Measurements from ENCODE around the gene TBX4. TPM values are rescaled to one million over a fixed set of nuclear protein-coding genes. Genes with fewer than 3 reads are reported as not detected.
"Not testable (repeated sequence)": the region's sequence is repeated elsewhere in the genome, so short reads cannot be mapped to it uniquely, and the experiment has no call there.

TBX4 gene
- total RNA-seq, 4 donors from 2014 or later, result not detected

DNA sequence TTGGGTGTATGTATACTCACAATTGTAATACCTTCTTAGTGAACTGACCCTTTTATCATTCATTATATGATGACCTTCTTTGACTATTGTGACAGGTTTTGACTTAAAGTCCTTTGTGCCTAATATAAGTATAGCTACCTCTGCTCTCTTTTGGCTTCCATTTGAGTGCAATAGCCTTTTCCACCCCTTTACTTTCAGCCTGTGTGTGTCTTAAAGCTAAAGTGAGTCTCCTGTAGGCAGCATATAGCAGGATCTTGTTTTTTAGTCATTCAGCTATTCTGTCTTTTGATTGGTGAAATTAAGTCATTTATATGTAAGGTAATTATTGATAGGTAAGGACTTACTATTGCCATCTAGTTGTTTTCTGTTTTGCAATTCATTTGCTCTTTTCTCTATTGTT, 15.9 kb upstream of the TBX4 start:
- intact Hi-C loops (cut with DNase I; ENCODE audit: low total_unique reads), result no loop called here
- Histone ChIP-seq H3K4me1 (no peaks in the 10 kb centered on the region), H3K36me3 (no peaks in the 10 kb centered on the region), H3K27me3 (peaks cover 0 to 4% of the 10 kb centered on the region in 2 donors), H3K4me3 (no peak overlapping the region), H3K9me3 (peaks cover 0 to 9% of the 10 kb centered on the region in 2 donors), H3K27ac (no peak overlapping the region)
- DNase-seq, result no peak
- TF ChIP-seq, protein P1, sequence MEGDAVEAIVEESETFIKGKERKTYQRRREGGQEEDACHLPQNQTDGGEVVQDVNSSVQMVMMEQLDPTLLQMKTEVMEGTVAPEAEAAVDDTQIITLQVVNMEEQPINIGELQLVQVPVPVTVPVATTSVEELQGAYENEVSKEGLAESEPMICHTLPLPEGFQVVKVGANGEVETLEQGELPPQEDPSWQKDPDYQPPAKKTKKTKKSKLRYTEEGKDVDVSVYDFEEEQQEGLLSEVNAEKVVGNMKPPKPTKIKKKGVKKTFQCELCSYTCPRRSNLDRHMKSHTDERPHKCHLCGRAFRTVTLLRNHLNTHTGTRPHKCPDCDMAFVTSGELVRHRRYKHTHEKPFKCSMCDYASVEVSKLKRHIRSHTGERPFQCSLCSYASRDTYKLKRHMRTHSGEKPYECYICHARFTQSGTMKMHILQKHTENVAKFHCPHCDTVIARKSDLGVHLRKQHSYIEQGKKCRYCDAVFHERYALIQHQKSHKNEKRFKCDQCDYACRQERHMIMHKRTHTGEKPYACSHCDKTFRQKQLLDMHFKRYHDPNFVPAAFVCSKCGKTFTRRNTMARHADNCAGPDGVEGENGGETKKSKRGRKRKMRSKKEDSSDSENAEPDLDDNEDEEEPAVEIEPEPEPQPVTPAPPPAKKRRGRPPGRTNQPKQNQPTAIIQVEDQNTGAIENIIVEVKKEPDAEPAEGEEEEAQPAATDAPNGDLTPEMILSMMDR (IDR thresholded peaks at IDR 0.05), result no peak
- no peak for TF ChIP-seq POLR2A (IDR thresholded peaks at IDR 0.05)

DNA sequence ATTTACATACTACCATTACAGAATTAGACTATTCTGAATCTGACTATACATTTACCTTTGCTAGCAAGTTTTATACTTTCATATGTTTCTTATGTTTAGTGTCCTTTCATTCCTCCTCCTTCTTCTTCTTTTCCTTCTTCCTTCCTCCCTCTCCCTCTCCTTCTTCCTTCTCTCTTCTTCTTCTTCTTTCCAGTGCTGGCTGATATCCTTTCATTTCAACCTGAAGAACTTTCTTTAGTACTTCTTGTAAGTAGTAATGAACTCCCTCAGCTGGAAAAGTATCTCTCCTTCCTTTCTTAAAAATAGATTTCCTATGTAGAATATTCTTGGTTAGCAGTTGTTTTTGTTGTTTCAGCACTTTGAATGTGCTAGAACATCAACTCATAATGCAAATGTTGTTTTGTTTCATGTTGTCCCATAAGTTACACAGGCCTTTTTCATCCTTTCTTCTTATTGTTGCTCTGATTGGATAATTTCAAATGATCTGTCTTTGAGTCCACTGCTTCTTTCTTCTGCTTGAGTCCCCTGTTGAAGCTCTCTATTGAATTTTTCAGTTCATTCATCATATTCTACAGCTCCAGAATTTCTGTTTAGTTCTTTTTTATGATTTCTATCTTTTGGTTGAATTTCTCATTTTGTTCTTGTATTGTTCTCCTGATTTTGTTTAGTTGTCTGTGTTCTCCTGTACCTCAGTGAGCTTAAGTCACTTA, 15.1 kb upstream of the TBX4 start:
- Histone ChIP-seq H3K9me3 (peaks cover 0 to 9% of the 10 kb centered on the region in 2 donors), H3K4me1 (no peaks in the 10 kb centered on the region), H3K27me3 (peaks cover 0 to 4% of the 10 kb centered on the region in 2 donors), H3K36me3 (no peaks in the 10 kb centered on the region), H3K4me3 (no peak overlapping the region), H3K27ac (no peak overlapping the region)
- TF ChIP-seq, protein P1 (IDR thresholded peaks at IDR 0.05), result no peak
- TF ChIP-seq POLR2A (IDR thresholded peaks at IDR 0.05), result no peak
- DNase-seq, result no peak
- intact Hi-C loops (cut with DNase I; ENCODE audit: low total_unique reads), result no loop called here

DNA sequence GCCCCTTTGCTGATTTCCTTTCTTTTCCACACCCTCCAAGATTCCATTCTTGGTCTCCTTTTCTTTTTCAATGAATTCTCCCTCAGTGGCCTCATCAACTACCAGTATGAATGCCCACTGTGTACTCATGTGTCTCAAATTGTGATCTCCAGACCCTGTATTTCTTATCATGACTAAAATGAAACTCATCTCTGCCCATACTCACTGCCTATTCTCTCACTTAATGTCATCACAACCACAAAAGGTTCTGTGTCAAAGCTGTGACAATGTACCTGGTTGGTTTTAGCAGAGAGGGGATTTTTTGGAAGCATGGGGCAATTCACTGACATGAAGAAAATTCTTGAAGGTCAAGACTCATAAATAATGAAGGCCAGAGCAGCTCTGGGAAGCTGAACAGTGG, 11.5 kb upstream of the TBX4 start:
- DNase-seq, result no peak
- peaks cover 0 to 4% of the 10 kb centered on the region in 2 donors for H3K27me3 ChIP-seq
- no peak overlapping the region for H3K27ac ChIP-seq
- H3K36me3 ChIP-seq, result no peaks in the 10 kb centered on the region
- H3K4me1 ChIP-seq, result no peaks in the 10 kb centered on the region
- TF ChIP-seq, protein P1 (IDR thresholded peaks at IDR 0.05), result no peak
- TF ChIP-seq POLR2A (IDR thresholded peaks at IDR 0.05), result no peak
- intact Hi-C loops (cut with DNase I; ENCODE audit: low total_unique reads), result no loop called here
- H3K4me3 ChIP-seq, result no peak overlapping the region
- H3K9me3 ChIP-seq, result peaks cover 0 to 9% of the 10 kb centered on the region in 2 donors

DNA sequence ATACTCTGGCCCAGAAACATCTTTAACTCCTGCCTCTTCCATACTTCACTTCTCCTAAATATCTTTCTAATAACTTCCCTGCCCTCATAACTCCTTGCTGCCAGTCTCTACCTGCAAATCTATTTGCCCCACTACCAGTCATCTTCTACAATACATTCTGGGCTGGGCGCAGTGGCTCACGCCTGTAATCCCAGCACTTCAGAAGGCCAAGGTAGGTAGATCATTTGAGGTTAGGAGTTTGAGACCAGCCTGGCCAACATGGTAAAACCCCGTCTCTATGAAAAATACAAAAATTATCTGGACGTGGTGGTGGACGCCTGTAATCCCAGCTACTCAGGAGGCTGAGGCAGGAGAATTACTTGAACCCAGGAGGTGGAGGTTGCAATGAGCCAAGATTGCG, 10.7 kb upstream of the TBX4 start:
- H3K4me1 ChIP-seq; DNase-seq; H3K9me3 ChIP-seq; H3K4me3 ChIP-seq; intact Hi-C loops (cut with DNase I; ENCODE audit: low total_unique reads); H3K36me3 ChIP-seq; H3K27me3 ChIP-seq; H3K27ac ChIP-seq: not testable (repeated sequence)

DNA sequence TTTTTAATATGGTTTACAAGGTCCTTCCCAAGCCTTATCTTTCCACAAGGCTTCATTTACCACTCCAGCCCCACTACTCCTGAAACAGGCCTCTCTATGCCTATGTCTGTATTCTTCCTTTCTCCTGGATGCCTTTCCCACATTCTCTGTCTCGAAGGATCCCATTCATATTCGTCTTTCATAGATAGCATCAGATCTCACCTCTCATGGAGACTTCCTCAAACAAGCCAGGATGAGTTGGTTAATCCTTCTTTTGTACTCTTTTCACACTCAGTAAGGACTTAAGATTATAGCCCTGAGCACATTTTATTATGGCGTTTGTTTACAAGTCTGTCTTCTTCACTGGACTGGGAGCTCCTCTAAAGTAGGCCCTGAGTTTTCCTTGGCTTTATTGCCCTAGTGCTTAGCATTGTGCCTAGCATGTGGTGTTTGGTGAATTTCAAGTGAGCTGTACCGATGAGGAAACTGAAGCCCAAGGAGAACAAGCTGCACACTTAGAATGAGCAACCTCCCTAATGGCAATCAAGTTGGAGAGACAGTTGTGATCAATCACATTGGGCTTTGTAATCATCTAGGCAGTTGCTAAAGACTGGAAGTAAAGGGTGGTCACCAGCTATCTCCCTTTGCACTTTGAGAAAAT, 10.0 kb upstream of the TBX4 start:
- TF ChIP-seq, protein P1 (IDR thresholded peaks at IDR 0.05), result no peak
- TF ChIP-seq POLR2A (IDR thresholded peaks at IDR 0.05), result no peak
- H3K27ac ChIP-seq, result no peak overlapping the region
- no peak for DNase-seq
- no peaks in the 10 kb centered on the region for H3K36me3 ChIP-seq
- intact Hi-C loops (cut with DNase I; ENCODE audit: low total_unique reads), result no loop called here
- peaks cover 0 to 9% of the 10 kb centered on the region in 2 donors for H3K9me3 ChIP-seq
- H3K27me3 ChIP-seq, result no peaks in the 10 kb centered on the region
- no peaks in the 10 kb centered on the region for H3K4me1 ChIP-seq
- no peak overlapping the region for H3K4me3 ChIP-seq
